Activated naive CD8-positive, alpha-beta T cell (primary cell): ENCODE results near the gene IPO11.
"Not testable (repeated sequence)": the region's sequence is repeated elsewhere in the genome, so short reads cannot be mapped to it uniquely, and the experiment has no call there.

Experiments used
- H3K27ac Mint-ChIP-seq: one replicate; pipeline ENCODE4 v1.8.0; 2021; ENCODE audit warnings: mixed read lengths
- H3K27me3 Mint-ChIP-seq: one replicate; pipeline ENCODE4 v1.8.0; 2021; ENCODE audit warnings: mixed read lengths
- H3K36me3 Mint-ChIP-seq: one replicate; pipeline ENCODE4 v1.8.0; 2021; ENCODE audit warnings: mixed read lengths
- H3K4me1 Mint-ChIP-seq: one replicate; pipeline ENCODE4 v1.8.0; 2021; ENCODE audit warnings: low read depth, mixed read lengths
- H3K4me3 Mint-ChIP-seq: one replicate; pipeline ENCODE4 v1.8.0; 2021; ENCODE audit warnings: mild to moderate bottlenecking, mixed read lengths
- H3K9me3 Mint-ChIP-seq: one replicate; pipeline ENCODE4 v1.8.0; 2021; ENCODE audit warnings: low read depth, mixed read lengths

IPO11 gene

DNA sequence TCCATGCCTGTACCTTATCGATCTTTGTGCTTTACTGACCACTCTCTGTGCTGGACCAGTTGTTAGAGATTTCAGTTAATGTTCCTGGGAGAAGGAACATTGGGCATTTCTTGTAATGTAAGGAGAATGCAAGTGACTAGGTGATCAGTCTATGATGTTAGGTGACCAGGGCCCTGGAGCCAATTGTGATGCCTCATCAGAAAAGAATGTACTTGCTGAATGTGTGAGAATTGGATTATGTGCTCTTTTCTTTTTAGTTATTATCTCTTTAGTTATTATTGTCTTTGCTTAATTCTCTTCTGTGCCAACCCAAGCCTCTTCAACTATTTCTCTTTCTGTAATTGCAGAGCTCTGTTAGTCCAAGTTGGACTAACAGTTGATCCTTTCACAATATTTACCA lies 258.9 kb downstream of the IPO11 start:
- Mint-ChIP-seq H3K4me3 (no peak overlapping the region), H3K36me3 (no peaks in the 10 kb centered on the region), H3K27ac (no peak overlapping the region), H3K27me3 (no peaks in the 10 kb centered on the region), H3K9me3 (peaks cover 6% of the 10 kb centered on the region), H3K4me1 (no peaks in the 10 kb centered on the region)

DNA sequence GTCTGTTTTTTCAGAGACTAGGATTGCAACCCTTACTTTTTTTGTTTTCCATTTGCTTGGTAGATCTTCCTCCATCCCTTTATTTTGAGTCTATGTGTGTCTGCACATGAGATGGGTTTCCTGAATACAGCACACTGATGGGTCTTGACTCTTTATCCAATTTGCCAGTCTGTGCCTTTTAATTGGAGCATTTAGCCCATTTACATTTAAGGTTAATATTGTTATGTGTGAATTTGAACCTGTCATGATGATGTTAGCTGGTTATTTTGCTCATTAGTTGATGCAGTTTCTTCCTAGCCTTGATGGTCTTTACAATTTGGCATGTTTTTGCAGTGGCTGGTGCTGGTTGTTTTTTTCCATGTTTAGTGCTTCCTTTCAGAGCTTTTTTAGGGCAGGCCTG lies 264.0 kb downstream of the IPO11 start:
- not testable (repeated sequence) for H3K4me1 Mint-ChIP-seq, H3K4me3 Mint-ChIP-seq, H3K27me3 Mint-ChIP-seq, H3K27ac Mint-ChIP-seq, H3K36me3 Mint-ChIP-seq
- peaks cover 16% of the 10 kb centered on the region for H3K9me3 Mint-ChIP-seq
